GM18861 (cell line): ENCODE results near the gene HOXB5.

Source experiments
- ATAC-seq: cut with Tn5 transposase; IDR thresholded peaks from one replicate; pipeline ENCODE4 v1.9.1; 2021; ENCODE audit not compliant: unreplicated experiment

The HOXB5 gene

DNA sequence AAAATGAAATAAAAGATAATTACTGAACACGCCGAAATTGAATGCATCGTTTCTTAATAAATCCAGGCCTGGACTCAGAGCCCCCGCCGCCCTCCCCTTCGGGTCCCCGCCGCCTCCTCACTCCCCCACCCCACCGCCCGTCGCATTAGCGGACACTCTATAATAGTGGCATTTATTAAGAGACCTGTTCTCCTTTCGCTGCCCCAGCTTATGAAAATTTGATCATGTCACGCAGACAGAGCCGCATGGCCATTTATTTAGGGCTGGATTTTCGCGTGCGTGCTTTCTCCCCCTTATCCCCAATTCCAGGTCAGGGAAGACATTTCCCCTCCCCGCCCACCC lies 42.4 kb downstream of the HOXB5 start:
- no peak for ATAC-seq

DNA sequence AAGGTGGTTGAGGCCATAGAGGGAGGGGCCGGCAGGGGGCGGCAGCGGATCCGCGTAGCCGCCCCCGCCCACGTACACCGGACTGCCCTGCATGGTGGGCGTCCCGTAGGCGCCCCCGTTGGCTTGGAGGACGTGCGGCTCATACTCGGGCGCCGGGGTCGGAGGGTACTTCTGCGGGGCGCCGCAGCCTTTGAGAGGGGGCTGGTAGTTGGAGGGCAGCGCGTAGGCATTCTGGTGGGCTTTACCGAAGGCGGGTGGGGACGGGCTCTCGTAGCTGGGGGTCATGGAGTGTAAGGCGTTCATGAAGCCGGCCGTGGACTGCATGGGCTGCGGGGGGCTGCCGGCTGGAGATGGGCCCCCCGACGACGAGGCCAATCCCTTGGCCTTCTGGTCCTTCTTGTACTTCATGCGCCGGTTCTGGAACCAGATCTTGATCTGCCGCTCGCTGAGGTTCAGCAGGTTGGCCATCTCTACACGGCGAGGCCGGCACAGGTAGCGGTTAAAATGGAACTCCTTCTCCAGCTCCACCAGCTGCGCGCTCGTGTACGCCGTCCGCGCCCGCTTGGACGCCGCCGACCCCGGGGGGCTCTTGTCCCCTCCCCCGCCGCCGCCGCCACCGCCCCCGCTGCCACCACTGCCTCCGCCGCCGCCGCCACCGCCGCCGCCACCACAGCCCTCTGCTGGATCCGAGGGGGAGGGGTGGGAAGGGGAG lies 42.9 kb downstream of the HOXB5 start:
- no peak for ATAC-seq

- ATAC-seq = no peak
Measured at GRCh38 chr17:48549914-48550501, 43.6 kb downstream of the HOXB5 start.

DNA sequence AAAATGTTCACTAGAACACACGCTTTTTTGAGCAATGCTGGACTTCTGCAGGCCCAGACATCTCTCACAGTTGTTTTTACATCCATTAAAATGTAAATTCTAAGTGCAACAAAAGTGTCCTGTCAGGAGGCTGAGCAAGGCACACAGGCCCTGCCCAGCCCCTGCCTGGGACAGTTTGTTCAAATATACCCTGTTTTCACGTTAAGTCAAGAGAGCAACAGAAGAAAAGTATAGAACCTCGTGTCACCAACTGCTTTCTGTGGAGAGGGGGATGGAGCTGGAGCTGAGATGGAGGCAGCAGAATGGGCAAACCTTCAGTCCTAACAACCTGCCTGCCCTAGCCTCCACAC lies 44.3 kb downstream of the HOXB5 start:
- no peak for ATAC-seq

DNA sequence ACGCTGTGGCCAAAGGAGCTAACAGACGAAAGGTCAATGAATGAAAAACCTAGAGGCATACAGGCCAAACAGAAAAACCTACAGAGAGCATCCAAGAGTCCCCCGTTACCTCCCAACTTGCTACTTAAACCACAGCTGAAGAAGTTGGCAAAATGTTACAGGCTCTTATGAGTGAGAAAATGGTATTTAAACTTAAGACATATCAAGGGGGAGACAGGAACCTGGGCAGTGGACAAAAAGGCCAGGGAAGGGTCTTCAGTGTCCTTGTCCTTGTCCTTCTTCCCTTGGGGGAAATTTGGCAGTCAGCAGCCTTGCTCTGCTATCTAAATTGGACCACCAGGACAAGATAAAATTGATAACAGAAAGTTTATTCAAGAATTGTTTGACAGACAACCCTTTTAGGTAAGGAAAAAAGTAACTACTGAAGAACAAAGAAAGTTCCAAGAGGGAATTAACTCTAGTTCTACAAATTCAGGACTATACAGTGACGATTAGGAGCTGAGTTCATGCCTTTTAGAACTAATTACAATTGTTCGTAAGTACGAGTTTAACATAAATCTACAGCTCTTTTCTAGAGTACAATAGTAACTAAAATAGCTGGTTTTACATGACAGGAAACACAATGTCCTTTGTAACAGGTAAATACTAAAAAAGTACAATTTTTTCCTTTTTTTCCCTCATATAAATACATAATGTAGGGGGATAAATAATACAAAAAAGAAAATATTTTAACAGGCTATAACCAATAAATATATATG lies 44.9 kb downstream of the HOXB5 start:
- ATAC-seq = no peak

- no peak for ATAC-seq
Measured at GRCh38 chr17:48547808-48548522, 45.6 kb downstream of the HOXB5 start.

DNA sequence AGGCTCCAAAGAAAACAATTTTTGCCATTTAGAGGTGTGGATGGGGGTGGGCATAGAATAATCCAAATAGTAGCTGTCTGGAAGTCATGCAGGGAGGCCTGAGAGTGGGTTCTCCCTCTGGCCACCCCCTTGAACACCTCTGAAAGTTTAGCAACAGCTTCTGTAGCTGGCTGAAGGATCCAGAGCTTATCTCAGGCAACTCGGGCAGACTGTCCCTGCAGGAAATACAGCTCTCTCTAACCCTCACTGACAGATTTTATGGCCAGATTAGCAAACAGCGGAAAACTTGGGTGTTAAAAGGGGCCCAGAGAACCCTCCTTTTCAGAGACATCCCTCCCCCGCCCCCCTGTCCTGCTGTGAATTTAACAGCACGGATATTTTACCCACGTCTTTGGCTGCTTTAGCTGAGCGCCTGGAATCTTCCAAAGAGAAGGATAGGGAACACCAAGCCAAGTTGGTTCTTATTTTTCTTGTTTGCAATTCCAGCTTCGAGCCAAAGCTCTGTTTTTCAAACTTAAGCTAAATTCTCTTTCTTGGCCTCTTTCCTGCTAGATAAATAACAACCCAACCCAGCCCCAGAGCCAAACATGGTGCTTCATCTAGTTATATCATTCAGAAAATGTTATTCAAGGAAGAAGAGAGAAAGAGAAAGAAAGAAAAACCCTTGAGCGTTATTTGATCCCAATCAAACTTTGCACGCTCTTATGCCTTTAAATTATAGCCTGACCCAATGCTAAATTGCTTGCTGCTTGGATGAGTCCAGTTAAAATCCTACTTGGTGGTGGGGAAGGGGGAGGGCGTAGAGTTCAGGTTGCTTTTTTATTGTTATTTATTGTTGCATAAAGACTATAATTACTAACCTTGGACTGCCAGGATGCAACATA lies 46.4 kb downstream of the HOXB5 start:
- no peak for ATAC-seq

GRCh38 chr17:48546137-48546923 lies 47.2 kb downstream of the HOXB5 start:
- ATAC-seq = no peak

- ATAC-seq = no peak
Measured at GRCh38 chr17:48545539-48545938, 48.0 kb downstream of the HOXB5 start.

GRCh38 chr17:48545022-48545375 lies 48.6 kb downstream of the HOXB5 start, which contains the start of gene HOXB2:
HOXB2 (minus strand) TSS chr17:48545109; CDS start chr17:48544911, 198 bp downstream.
- ATAC-seq = no peak

DNA sequence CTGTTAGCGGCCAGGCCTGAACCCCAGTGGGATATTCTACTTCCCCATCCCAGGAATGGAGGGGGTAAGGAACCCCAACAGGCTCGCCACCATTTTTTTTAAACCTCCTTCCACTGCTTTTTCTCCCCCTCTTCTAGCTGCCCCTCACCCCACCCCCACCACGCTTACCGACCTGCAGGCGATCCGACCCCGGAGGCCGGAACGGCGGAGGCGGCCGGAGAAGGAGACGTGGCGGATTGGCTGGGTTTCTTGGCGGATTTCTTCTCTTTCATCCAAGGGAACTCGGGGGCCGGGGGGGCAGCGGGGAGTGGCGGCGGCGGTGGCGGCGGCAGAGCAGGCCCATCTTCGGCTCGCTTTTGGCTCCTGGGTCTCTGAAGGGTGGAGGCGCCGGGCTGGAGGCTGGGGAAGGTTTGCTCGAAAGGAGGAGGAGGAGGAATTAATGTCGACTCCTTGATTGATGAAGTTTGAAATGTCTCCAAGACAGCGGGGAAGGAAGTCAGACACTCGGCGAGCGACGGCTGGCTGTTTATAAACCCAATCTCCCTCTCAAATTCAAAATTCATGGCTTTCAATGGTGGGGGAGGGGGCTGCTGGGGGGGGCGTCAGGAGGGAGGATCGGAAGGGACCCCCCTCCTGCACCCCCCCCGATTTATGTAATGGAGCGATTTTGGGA lies 49.1 kb downstream of the HOXB5 start:
- no peak for ATAC-seq

- no peak for ATAC-seq
Measured at GRCh38 chr17:48543854-48544348, 49.7 kb downstream of the HOXB5 start.

GRCh38 chr17:48543107-48543853 lies 50.3 kb downstream of the HOXB5 start:
- peak; percentile 55 for ATAC-seq

GRCh38 chr17:48542698-48543106 lies 50.9 kb downstream of the HOXB5 start:
- ATAC-seq = no peak

GRCh38 chr17:48542114-48542656 lies 51.4 kb downstream of the HOXB5 start:
- ATAC-seq = no peak

DNA sequence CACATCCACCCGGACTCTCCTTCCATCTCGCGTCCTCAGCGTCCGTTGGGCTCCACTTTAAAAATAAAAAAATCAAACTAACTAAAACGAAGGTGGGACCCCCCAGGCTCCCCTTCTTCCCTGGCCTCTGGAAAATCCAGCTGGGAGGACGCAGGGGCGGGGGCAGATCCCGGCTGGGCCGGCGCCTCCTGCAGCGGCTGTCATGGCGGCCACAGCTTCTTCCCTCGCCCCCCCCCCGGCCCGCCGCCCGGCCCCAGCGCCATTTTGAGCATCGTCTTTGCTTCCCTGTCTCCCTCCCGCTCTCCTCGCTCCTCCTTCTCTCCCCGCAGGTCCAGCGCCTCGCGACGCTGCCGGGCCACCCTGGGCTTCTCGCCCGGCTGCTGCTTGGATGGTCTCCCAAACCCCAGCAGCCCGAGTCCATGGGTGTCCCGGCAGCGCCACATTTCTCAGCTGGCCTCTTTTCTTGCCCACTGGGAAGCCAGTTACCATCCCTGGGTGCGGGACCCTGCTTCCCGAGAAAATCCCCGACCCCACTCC lies 51.9 kb downstream of the HOXB5 start:
- ATAC-seq = no peak
